Ectodermal cell (in vitro differentiated cells): Measurements from ENCODE around the gene JMJD1C.
"Not testable (repeated sequence)": the region's sequence is repeated elsewhere in the genome, so short reads cannot be mapped to it uniquely, and the experiment has no call there.

ENCODE experiments used
- H3K27ac ChIP-seq: 2 replicates; pipeline ENCODE4 v1.7.0; 2013; ENCODE audit warnings: mild to moderate bottlenecking, low read depth, low read length; ENCODE audit not compliant: insufficient read depth, poor library complexity, severe bottlenecking
- H3K27me3 ChIP-seq: 2 replicates; pipeline ENCODE4 v1.7.0; 2013; ENCODE audit warnings: mild to moderate bottlenecking, low read length; ENCODE audit not compliant: insufficient read depth, control insufficient read depth, poor library complexity, severe bottlenecking
- H3K36me3 ChIP-seq: one replicate; pipeline ENCODE4 v1.7.0; 2013; ENCODE audit warnings: low read length; ENCODE audit not compliant: control insufficient read depth, insufficient read depth
- H3K4me1 ChIP-seq: one replicate; pipeline ENCODE4 v1.7.0; 2013; ENCODE audit warnings: low read length; ENCODE audit not compliant: control insufficient read depth, insufficient read depth
- H3K4me3 ChIP-seq: 2 replicates; pipeline ENCODE4 v1.7.0; 2013; ENCODE audit warnings: low read depth, low read length, control low read depth; ENCODE audit not compliant: insufficient read depth
- H3K9me3 ChIP-seq: 2 replicates; pipeline ENCODE4 v1.7.0; 2013; ENCODE audit warnings: mild to moderate bottlenecking, low read length, moderate library complexity; ENCODE audit not compliant: control insufficient read depth
- WGBS, 2 experiments: methylation state at CpG; one replicate each; pipeline ENCODE4 v1.1.7; 2013; ENCODE audit warnings: missing lambda C conversion rate in 2 of 2; 5-methylcytosine and 5-hydroxymethylcytosine counted together

Gene JMJD1C

GRCh38 chr10:63339640-63340039 is 126.1 kb downstream of the JMJD1C start:
- H3K36me3 ChIP-seq, H3K9me3 ChIP-seq, H3K27me3 ChIP-seq, H3K27ac ChIP-seq, H3K4me1 ChIP-seq, H3K4me3 ChIP-seq: not testable (repeated sequence)
- WGBS, 2 experiments: 93 to 95% methylated on average over 6 of the region's 7 CpGs

- 88 to 93% methylated on average over 2 to 3 of the region's 4 CpGs for WGBS, 2 experiments
- Histone ChIP-seq H3K36me3 (no peaks in the 10 kb centered on the region), H3K4me1 (no peaks in the 10 kb centered on the region), H3K27me3 (no peaks in the 10 kb centered on the region), H3K4me3 (no peak overlapping the region), H3K9me3 (no peaks in the 10 kb centered on the region), H3K27ac (no peak overlapping the region)
Measured at GRCh38 chr10:63337455-63338251, 128.1 kb downstream of the JMJD1C start.

GRCh38 chr10:63331586-63331985 is 134.2 kb downstream of the JMJD1C start:
- H3K27ac ChIP-seq: no peak overlapping the region
- no peaks in the 10 kb centered on the region for H3K36me3 ChIP-seq
- no peaks in the 10 kb centered on the region for H3K4me1 ChIP-seq
- no peak overlapping the region for H3K4me3 ChIP-seq
- WGBS, 2 experiments: 86 to 92% methylated on average over 5 of the region's 5 CpGs
- H3K27me3 ChIP-seq: no peaks in the 10 kb centered on the region
- no peaks in the 10 kb centered on the region for H3K9me3 ChIP-seq

- WGBS, 2 experiments: 92% methylated on average over 2 of the region's 2 CpGs
- H3K27me3 ChIP-seq: no peaks in the 10 kb centered on the region
- H3K9me3 ChIP-seq: no peaks in the 10 kb centered on the region
- H3K4me3 ChIP-seq: no peak overlapping the region
- no peaks in the 10 kb centered on the region for H3K36me3 ChIP-seq
- no peak overlapping the region for H3K27ac ChIP-seq
- H3K4me1 ChIP-seq: peaks cover 8% of the 10 kb centered on the region
Measured at GRCh38 chr10:63324495-63324854, 141.3 kb downstream of the JMJD1C start.

- 94 to 96% methylated on average over 5 to 6 of the region's 6 CpGs for WGBS, 2 experiments
- H3K4me1 ChIP-seq: peaks cover 8% of the 10 kb centered on the region
- H3K9me3 ChIP-seq: no peaks in the 10 kb centered on the region
- H3K27me3 ChIP-seq: no peaks in the 10 kb centered on the region
- no peaks in the 10 kb centered on the region for H3K36me3 ChIP-seq
- no peak overlapping the region for H3K27ac ChIP-seq
- no peak overlapping the region for H3K4me3 ChIP-seq
Measured at GRCh38 chr10:63323701-63324494, 141.9 kb downstream of the JMJD1C start.

GRCh38 chr10:63320683-63321082 is 145.1 kb downstream of the JMJD1C start:
- Histone ChIP-seq H3K4me3 (no peak overlapping the region), H3K27ac (peak overlapping the region; percentile 28), H3K9me3 (no peaks in the 10 kb centered on the region), H3K4me1 (peaks cover 8% of the 10 kb centered on the region), H3K36me3 (no peaks in the 10 kb centered on the region), H3K27me3 (no peaks in the 10 kb centered on the region)
- 0 to 4% methylated on average over 1 of the region's 1 CpG for WGBS, 2 experiments

- H3K27ac ChIP-seq: no peak overlapping the region
- no peaks in the 10 kb centered on the region for H3K27me3 ChIP-seq
- WGBS, 2 experiments: 95 to 96% methylated on average over 3 of the region's 3 CpGs
- no peak overlapping the region for H3K4me3 ChIP-seq
- no peaks in the 10 kb centered on the region for H3K36me3 ChIP-seq
- H3K9me3 ChIP-seq: no peaks in the 10 kb centered on the region
- H3K4me1 ChIP-seq: peaks cover 8% of the 10 kb centered on the region
Measured at GRCh38 chr10:63319231-63319630, 146.5 kb downstream of the JMJD1C start.

GRCh38 chr10:63318491-63318890 is 147.3 kb downstream of the JMJD1C start:
- Histone ChIP-seq H3K4me1 (peaks cover 8% of the 10 kb centered on the region), H3K27ac (no peak overlapping the region), H3K36me3 (no peaks in the 10 kb centered on the region), H3K27me3 (no peaks in the 10 kb centered on the region), H3K4me3 (no peak overlapping the region), H3K9me3 (no peaks in the 10 kb centered on the region)
- 94 to 100% methylated on average over 1 to 2 of the region's 3 CpGs for WGBS, 2 experiments

GRCh38 chr10:63314020-63314419 is 151.8 kb downstream of the JMJD1C start:
- 100% methylated on average over 1 of the region's 1 CpG for WGBS, 2 experiments
- H3K4me3 ChIP-seq: no peak overlapping the region
- H3K27me3 ChIP-seq: no peaks in the 10 kb centered on the region
- H3K4me1 ChIP-seq: no peaks in the 10 kb centered on the region
- H3K36me3 ChIP-seq: no peaks in the 10 kb centered on the region
- no peak overlapping the region for H3K27ac ChIP-seq
- no peaks in the 10 kb centered on the region for H3K9me3 ChIP-seq

GRCh38 chr10:63313066-63313717 is 152.6 kb downstream of the JMJD1C start:
- Histone ChIP-seq H3K27me3 (no peaks in the 10 kb centered on the region), H3K36me3 (no peaks in the 10 kb centered on the region)
- WGBS, 2 experiments: 95% methylated on average over 3 of the region's 3 CpGs

More at GRCh38 chr10:63313066-63313717, 152.6 kb downstream of the JMJD1C start:
- Histone ChIP-seq H3K4me3 (no peak overlapping the region), H3K9me3 (no peaks in the 10 kb centered on the region), H3K4me1 (no peaks in the 10 kb centered on the region), H3K27ac (no peak overlapping the region)
